Measurements from ENCODE around the gene MCTP1.

- TF ChIP-seq CTCF (IDR thresholded peaks at IDR 0.05) (no peak), EZH2 (IDR thresholded peaks at IDR 0.05) (no peak), EZH2phosphoT487 (IDR thresholded peaks at IDR 0.05) (no peak)
Measured at GRCh38 chr5:95081500-95081960, 203.4 kb downstream of the MCTP1 start.

Data from neural progenitor cell (in vitro differentiated cells).